Activated T-helper 1 cell treated with anti-CD3 and anti-CD28 coated beads, Interleukin-2, amount 50 U/mL, for 16 hours (primary cell): ENCODE measurements around the gene COL7A1.
A peak's percentile ranks its signal among the peaks of the same experiment; 100 is the strongest.
"Not testable (repeated sequence)": the region's sequence is repeated elsewhere in the genome, so short reads cannot be mapped to it uniquely, and the experiment has no call there.

ENCODE experiments used
- DNase-seq, 2 donors: peaks; one replicate each; pipeline ENCODE4 v3.0.0-alpha.2; 2020; ENCODE audit warnings: low read depth in 1 of 2, low spot score in 1 of 2

Gene COL7A1

DNA sequence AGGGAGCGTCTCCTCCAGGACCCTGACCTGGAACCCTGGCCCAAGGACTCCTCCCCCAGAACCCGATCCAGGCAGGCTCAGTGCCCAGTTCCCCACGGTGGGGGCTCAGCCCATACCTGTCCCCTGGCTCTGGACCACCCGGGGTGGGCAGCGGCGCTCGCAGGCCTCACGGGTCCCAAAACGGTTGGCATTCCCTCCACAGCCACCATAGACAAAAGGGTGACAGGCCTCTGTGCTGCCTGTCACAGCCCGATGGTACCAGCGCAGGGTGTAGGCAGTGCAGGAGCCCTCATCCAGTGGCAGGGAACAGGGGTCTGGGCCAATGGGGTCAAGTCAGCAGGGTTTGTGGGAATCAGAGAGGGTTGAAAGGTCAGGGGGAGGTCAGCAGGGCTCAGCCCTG, 30.5 kb downstream of the COL7A1 start:
- DNase-seq = no peak

DNA sequence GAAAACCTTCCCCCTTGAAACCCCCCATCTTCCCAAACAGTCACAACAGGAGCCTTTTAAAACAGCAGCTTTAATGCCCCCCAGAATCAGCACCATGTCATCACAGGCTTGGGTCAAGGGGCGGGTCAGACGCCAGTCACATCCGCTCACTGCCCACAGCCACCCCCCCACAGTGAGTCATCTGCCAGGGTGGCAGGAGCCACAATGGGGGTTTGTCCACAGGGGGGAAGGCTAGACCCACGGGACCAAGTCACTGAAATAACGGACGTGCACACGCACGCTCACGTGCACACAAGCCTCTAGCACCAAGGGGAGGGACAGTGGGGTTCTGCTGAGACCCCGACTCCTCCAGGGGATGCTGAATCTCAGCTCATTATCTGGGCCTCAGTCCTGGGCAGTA, 31.1 kb downstream of the COL7A1 start:
- no peak for DNase-seq

DNA sequence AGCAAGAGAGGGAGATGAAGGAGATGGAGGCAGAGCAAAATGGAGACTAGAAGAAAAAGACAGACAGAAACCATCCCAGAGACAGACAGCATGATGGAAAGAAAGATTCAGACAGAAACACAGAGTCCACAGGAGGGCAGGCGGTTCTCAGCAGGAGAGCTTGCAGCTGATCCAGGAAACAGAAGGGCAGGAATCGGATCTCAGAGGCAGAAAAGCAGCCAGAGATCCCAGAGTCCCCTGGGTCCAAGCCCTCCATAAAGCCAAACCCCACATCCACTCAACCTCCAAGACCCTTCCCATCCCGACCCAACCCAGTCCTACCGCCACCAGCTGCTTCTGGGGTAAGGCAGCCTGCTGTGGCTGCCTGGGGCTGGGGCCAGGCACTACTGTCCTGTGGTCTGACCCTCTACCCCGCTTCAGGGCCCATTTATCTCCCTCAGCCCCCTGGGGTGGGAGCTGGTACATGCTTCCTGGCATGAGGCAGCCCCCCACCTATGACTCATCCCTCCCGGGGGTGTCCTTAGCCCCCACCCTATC, 31.7 kb downstream of the COL7A1 start, which contains the start of gene UCN2:
Gene UCN2, minus strand, starts transcription at position 400 of the 537 bp plus-strand sequence. CDS start 657 bp downstream, outside the sequence.
- DNase-seq = no peak

DNA sequence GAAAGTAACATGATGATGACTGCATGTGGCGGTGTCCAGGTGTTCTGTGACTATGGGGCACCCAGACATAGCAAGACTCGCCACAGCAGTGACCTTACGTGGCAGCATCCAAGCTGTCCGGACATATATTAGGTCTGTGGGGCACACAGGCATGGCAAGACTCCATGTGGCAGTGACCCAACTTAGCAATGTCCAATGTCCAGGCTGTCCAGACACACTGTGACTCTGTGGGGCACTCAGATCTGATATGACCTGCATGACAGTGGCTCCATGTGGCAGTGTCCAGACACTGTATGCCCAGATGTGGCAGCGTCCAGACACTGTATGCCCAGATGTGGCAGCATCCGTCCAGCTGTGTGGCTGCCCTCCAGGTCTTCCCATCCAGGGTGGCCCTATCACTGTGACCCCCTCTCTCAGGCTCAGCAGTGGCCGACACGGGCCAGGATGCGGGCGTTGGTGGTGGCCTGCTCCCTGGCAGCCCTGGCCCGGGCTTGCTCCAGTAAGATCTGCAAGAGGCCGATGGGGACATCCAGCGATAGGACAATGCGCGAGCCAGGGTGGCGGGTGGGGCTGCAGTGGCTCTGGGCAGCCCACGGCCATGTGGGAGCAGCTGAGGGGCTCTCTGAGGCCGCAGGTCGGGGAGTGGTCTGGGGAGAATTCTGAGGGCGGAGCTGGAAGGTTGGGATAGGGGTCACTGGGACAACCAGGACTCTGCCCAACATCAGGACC, 32.6 kb downstream of the COL7A1 start:
- DNase-seq = no peak

DNA sequence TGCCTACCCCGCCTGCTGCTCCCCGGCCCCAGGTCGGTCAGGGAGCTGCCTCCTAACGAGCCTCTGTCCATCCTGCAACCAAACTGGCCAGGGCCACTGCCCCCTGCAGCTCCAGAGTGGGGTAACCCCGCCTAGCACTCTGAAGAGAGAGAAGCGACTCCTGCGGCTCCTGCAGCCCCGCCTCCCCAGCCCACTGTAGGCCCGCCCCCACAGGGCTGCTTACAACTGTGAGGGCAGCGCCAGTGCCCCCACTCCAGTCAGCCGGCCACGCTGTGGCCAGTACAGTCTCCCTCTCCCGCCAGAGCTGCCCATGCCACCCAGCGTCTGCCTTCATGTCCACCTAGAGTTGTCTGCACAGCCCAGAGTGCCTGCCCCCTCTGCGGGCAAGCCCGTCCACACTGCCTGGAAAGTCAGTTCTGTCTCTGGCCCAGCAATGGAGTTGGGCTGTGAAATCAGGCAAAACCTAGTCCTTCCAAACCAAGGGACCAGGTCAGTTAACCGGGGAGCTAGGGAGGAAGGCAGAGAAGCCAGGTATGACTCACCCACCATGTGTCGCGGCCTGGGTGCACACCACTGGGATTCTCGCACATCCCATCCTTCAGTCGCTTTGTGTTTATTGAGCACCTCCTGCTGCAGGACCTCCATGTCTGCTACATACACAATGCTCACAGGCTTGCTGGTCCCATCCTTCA, 33.9 kb downstream of the COL7A1 start:
- DNase-seq = no peak

DNA sequence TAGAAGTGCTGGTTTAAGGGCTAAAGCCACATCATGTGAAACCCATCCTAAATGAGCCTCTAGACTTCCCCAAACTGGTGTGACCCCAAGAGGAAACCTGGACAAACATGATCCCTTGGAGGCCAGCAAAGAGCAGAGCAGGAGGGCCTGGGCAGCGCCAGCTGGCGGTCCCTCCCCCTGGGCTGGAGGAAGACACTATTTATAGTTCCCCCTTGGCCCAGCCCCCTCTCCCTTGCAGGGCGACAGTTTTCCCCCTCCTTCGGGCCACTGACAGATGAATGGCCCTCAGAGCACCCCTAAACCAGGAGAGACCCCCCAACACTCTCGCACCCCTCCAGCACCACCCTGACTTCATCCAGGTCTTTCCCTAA, 34.5 kb downstream of the COL7A1 start:
- no peak for DNase-seq

DNA sequence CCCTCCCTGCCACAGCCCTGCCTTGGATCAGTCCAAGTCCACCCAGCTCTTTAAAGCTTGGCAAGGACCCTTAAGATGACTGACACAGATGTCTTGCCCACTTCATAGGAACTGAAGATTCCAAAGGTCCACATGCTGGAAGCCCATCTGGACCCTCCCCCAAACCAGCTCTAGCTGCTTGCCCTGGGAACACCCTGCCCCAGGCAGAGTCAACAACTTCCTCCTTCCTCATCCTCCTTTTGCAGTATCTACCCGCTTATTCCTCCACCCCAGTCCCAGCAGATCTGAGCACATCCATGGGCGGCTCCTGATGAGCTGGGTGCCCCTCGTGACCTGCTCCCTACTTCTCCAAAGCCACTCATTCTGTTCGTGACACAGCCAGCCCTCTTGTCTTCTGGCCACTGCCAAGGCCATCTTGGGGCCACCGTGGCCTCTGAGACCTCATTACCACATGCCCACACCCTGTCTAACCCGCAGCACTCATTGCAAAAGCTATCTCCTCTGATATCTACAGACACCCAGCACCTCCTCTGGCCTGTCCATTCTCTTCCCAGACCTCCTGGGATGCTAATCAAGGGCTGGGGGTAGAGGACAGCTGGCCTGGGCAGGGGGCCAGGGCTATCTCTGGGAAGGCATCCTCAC, 36.5 kb downstream of the COL7A1 start:
- no peak for DNase-seq

DNA sequence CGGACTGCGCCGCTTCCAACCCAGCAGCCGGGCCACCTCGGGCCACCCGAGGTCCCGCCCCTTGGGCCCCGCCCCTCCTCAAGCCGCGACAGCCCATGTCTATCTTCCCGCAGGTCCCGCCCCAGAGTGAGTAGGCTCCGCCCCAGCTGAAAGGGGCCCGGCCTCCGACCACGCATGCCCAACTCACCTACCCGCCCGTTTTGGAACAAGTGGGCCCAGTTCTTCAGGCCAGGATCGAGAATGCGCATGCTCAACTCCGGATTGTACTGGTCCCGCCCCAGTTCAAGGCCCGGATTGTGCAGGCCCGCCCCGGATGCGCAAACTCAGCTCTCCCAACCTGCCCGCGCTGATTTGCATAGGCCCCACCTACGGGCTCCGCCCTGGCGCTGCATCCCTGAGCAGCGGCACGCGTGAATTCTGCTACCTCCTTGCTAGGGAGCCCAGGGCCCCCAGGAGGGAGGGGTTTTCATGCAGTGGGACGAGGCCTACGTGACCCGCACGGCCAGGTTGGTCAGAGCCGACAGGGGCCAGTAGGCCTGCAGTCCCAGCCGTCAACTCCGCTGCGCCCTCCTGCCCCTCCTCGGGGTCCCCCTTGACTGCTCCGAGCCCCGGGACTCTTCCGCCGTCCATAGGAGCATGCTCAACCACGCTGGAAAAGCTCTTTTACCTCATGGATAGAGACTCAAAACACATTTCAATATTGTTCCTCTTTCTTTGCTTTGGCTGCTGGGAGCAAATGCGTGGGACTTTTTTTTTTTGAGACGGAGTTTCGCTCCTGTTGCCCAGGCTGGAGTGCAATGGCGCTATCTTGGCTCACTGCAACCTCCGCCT, 38.1 kb downstream of the COL7A1 start, which contains the start of gene PFKFB4:
Gene PFKFB4, minus strand, starts transcription at position 8 of the 831 bp plus-strand sequence. CDS start 26 bp downstream, outside the sequence.
- DNase-seq = peak; percentile 97 to 98

DNA sequence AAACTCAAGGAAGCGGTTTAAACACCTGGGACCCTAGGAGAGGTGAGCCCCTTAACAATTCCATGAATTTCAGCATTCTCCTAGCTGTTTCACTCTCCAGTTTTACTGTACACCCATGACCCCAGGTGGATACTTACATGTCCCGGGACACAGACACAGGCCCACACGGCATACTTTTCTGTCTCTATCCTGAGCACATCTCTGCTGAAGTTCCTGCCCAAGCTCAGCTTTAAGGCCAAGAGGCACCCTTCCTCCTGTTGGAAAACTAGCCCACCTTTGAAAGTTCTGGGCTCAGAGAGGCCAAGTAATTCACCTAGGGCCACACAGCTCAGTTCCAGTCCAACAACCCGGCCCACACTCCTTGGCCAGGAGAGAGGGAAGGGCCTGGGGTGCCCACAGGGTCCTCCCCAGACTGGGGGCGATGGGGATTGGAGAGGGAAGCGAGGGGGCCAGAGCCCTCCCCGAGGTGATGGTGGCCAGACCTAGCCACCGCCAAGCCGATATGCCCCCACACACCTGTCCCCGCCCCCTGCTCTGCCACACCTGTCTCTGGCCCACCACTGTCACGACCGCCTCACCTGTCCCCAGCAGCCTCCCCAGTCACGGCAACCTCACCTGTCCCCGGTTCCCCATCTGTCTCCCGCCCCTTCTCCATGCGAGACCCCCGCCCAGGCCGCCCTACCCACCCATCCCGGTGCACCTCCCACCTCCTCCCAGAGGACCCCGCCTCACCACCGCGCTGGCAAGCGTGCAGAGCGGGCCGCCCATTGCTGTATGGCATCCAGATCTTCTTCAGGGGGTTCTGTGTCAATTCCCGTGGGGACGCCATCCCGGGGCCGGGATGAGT, 39.0 kb downstream of the COL7A1 start:
- DNase-seq = peak in 1 of 2 donors; percentile 8

DNA sequence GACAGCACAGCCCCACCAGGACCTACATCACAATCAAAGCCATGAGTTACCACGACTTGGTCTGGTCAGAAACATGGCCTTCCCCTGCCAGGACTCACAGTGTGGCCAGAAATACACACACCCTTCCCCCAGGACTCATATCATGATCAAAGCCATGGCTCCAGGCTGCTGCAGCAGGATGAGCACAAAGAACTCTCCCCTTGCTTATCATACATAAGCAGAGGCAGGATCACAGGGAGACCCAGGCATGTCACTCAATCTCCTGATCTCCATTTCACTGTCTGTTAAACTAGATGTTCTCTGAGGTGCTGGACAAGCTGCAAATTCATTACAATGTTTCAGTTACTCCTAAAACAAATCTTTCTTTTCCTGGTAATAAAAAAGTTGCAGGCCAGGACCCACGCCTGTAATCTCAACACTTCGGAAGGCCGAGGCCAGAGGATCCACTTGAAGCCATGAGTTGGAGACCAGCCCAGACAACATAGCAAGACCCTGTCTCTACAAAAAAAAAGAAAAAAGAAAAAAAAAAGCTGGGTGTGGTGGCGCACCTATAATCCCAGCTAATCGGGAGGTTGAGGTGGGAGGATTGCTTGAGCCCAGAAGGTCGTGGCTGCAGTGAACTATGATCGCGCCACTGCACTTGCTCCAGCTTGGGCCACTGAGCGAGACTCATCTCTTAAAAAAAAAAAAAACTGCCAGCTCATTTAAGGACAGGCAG, 39.7 kb downstream of the COL7A1 start:
- no peak for DNase-seq

DNA sequence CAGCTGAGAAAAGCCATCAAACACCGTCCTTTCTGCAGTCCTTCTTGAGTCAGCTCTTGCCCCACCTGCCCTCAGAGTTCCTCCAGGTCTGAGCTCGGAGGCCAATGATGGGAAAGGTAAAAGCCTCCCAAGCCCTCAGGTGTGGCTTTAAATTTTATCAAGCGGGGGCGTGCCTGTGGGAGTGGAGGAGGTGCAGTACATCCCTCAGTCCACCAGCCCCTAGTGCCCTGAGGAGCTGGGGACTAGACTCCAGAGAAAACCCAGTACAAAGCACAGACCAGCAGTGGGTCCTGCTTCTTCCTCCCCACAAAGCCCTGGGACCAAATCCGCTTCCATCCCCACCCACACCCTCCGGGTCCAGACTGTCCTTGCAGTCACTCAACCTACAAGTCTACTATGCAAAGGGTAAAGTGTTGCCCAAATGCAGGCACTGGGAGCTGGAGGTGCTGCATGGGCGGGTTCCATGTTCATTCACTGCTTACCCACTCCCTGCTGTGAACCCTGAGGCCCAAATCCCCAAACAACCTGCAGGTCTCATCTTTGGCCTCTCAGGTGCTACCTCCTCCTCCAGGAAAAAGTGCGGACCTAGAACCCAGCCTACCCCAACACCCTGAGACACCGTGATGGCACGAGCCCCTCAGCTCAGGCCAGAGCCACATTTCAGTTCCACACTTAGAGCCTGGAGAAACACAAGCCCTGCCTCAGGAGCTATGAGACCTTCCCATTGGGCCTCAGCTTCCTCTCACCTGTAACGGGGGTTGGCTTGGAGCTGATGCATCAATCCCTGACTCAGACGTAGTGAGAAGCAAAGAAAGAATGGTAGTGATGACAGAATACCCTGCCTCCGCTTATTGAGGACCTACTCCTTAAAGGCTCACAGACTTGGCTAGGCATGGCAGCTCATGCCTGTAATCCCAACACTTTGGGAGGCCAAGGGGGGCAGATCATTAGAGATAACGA, 41.0 kb downstream of the COL7A1 start:
- no peak for DNase-seq

DNA sequence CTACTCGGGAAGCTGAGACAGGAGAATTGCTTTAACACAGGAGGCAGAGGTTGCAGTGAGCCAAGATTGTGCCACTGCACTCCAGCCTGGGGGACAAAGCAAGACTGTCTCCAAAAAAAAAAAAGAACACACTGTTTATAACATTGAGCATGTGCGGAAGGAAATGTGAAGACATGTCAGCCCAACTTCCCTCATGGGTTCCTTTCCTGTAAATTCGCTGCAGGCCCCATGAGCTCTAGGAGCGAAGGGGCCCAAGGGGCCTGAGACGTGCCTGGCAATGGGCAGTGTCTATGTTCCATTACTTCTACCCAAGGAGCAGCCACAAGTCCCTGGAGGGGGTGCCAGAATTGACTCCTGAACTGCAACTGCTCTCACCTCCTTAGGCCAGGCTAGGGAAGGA, 41.8 kb downstream of the COL7A1 start:
- no peak for DNase-seq

DNA sequence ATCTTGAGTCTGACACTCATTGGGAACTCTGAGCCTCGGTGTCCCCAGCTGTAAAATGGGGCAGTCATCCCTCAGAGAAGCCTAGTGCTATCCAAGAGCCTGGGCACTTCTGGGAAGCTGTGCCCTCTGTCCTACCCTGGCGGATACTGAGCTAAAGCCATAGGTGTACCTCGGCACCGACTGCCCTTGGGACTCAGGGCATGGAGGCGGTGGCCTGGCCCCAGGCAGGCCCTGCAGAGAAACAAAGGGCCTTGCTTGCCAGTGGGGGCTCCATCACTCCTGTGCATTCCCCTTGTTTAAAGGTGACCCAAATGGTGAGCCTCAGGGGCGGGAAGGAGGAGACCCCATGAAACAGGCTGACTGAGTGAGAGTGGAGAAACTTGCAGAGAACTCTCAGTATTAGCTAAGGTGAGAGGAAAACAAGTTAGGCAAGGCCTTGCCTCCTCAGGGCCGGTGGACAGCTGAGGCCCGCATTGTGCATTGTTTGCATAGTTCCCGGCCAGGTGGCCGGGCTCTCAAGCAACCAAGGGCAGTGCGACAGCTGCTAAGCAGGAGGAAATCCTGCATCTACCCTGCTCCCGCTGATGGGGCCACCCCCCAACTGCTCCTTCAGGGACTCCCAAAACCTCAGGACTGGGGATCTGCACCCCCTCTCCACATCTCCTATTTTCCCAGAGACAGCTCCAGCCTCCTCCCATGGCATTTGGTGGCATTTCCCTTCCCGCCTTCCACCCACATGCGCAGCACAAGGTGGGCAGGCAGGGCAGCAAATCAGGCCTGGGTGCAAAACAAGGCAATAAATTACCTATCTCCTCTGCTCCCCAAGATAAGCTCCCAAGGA, 42.8 kb downstream of the COL7A1 start:
- no peak for DNase-seq

DNA sequence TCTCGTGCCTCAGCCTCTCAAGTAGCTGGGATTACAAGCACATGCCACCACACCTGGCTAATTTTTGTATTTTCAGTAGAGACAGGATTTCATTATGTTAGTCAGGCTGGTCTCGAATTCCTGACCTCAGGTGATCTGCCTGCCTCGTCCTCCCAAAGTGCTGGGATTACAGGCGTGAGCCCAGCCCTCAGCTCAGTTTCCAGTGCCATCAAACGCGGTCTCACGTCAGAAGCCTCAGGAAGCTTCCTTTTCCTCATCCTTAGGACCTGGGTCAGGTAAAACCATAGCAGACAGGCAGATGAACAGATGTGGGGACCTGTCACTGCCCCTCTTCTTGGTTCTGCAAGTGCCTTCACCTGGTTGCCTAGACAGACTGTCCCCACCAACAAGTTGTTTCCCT, 43.5 kb downstream of the COL7A1 start:
- DNase-seq = not testable (repeated sequence)

DNA sequence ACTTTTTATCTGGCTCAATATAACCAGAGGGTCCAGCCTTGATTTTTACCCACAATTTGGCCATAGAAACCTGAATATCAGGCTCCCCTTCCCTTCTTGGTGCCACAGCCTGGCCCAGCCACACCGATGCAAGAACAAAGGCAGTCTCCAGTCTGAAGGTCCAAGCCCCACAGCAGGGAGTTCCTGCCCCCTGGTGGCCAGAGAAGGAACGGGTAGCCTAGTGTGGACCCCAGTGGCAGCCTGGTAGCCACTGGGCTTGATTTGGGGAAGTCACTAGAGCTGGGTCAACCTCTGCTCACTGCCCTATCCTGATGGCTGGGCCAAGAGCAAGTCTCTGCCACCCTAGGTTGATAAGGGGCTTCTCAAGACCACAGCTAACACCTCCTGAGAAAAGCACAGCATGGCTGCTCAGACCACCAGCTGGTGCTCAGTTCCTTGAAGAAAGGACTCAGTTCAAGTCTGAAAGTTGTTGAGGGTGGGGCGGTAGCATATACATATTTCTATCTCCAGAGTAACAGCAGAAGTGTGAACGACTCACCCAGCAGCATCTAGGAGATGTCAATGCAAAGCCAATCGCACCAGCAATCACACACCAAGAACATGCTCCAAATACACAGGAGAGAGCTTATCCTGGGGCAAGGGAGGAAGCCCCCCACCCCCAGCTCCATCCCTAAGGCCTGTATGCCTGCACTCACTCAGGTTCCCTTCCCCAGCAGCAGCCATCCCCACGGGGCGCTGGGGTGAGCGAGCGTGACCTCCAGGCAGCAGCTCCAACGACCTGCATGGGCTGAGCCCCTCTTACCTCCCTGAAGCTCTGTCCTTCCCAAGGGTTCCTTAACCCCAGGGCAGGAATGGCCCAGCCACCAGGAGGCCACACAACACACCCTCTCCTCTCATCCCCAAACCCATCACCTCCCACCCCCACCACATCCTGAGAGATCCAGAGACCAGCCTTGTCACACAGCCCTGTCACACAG, 46.1 kb downstream of the COL7A1 start:
- DNase-seq = peak; percentile 68 to 78

DNA sequence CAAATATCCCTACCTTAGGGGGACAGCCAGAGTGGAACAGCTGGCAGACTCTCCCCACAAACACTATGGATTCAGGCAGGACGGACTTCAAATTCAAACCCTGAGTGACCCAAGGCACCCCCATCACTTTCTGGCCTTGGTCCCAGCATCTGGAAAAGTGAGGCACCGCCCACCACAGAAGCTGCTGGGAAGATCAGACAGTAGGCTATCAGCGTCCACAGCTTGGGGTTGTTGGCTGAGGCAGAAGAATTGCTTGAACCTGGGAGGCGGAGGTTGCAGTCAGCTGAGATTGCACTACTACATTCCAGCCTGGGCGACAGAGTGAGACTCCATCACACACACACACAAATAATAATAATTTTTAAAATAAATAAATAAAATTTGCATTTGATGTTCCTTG, 47.0 kb downstream of the COL7A1 start:
- no peak for DNase-seq
